Activated CD8-positive, alpha-beta memory T cell treated with anti-CD3 and anti-CD28 coated beads, Interleukin-2, amount 10 ng/mL, durations not matched to agents 7 days and 5 days (primary cell): ENCODE results near the gene CDH8. TPM values are rescaled to one million over a fixed set of nuclear protein-coding genes. Genes with fewer than 3 reads are reported as not detected.

Experiments used
- ATAC-seq: fragments of 150-1000 bp; cut with Tn5 transposase; one replicate; pipeline ENCODE4 v1.10.0; 2021; ENCODE audit warnings: moderate library complexity
- CTCF ChIA-PET: fragments of 350-600 bp; sonication (Branson Sonifier 250); formaldehyde crosslinking; loops from one replicate; lab custom pipeline; 2021; ENCODE audit warnings: antibody characterized with exemption; lab: Charles Lee
- DNase-seq: peaks from one replicate; pipeline ENCODE4 v3.0.0-alpha.2; 2020
- H3K27ac Mint-ChIP-seq: one replicate; pipeline ENCODE4 v1.8.0; 2021; ENCODE audit warnings: mild to moderate bottlenecking, mixed read lengths
- H3K27me3 Mint-ChIP-seq: one replicate; pipeline ENCODE4 v1.8.0; 2021; ENCODE audit warnings: mixed read lengths
- H3K36me3 Mint-ChIP-seq: one replicate; pipeline ENCODE4 v1.8.0; 2021; ENCODE audit warnings: mild to moderate bottlenecking, mixed read lengths
- H3K4me1 Mint-ChIP-seq: one replicate; pipeline ENCODE4 v1.8.0; 2021; ENCODE audit warnings: mixed read lengths
- H3K4me3 Mint-ChIP-seq: one replicate; pipeline ENCODE4 v1.8.0; 2021; ENCODE audit warnings: mild to moderate bottlenecking, moderate library complexity, mixed read lengths
- H3K9me3 Mint-ChIP-seq: one replicate; pipeline ENCODE4 v1.8.0; 2022; ENCODE audit warnings: low read depth, mixed read lengths
- total RNA-seq, 2 experiments: library from RNA; stranded (reverse); gene quantifications; one replicate each; pipeline ENCODE4 v1.2.3, GENCODE V29; 2021

Gene CDH8
- total RNA-seq, 2 experiments from 2014 or later, result not detected

DNA sequence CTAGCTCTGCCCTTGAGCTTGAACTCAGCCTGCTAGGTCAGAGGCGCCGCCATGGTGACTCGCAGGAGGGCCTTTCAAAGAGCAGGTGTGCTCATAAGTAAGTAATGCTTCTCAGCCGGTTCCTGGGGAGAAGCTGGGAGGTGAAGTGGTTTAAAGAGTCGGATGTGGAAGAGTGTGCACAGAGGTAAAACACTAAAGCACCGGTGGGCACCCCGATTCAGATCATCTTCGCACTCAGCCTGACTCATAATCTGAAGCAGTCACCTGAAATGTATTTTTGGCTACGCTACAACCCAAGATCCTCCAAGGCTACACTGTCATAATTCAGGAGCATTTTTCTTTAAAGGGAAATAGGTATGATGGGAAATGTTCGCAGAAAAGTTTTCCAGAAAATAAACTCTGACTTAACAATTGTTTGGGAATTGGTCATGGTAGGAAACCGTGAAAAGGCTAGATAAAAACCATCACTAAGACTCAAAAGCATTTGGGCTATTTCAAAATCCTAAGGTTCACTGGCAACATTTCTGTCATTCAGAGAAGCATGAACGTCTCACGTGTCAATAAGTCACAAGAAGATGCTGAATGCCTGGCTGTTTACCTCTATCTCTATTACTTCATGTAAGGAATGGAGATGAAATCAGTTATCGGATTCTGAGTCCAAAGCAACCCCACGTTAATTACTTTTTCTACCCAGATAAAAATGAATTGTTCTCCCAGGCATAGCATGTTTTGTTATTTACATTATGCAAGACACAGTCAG lies 17.8 kb downstream of the CDH8 start:
- no peak overlapping the region for H3K4me3 Mint-ChIP-seq
- DNase-seq (no peak), ATAC-seq (no peak)
- H3K36me3 Mint-ChIP-seq, result no peaks in the 10 kb centered on the region
- no peaks in the 10 kb centered on the region for H3K4me1 Mint-ChIP-seq
- no peaks in the 10 kb centered on the region for H3K9me3 Mint-ChIP-seq
- H3K27me3 Mint-ChIP-seq, result no peaks in the 10 kb centered on the region
- CTCF ChIA-PET, result no interaction called here
- no peak overlapping the region for H3K27ac Mint-ChIP-seq

DNA sequence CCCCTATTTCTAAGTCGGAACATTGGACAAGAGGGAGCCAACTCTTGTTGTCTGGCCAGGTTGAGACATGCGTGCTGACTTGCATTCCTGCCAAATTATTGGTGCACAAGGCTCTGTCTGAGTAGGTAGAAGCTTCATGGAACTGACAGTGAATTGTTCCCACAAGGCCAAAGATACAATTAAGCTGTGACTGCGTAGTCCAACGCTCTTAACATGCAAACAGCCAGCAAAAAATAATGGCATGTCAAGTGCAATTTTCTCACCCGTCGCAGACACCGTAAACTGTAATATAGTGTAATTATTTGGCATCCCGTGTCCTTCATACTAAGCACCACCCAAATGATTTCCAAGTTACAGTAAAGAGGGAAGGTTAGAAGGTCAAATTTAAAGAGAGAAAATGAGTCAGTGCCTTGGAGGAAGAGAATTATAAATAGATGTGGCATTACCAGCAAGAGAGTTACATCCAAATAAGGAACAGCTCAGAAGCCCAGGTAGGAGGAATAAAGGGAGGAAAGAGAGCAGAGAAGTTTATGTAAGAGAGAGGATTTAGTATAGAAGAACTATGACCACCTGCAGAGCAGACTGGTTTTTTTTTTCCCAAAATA lies 21.8 kb downstream of the CDH8 start:
- CTCF ChIA-PET, result no interaction called here

DNA sequence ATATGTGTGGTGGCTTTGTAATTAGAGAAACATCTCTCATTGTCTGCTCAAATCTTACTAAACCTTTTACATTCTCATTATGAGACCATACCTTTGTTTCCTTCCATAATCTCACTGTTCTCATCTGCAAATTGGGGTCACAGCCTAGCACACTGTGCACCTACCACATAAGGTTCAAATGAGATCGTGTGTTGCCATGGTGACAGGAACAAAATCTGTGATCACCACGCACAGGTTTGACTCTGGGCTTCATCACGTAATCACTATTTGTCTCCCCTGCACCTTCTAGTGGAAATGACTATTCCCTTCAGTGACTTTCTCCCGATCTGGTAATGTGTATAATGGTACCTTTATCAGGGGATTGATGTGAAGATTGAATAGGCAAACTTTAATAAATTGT lies 26.1 kb downstream of the CDH8 start:
- no peaks in the 10 kb centered on the region for H3K4me1 Mint-ChIP-seq
- no peak overlapping the region for H3K4me3 Mint-ChIP-seq
- no peak overlapping the region for H3K27ac Mint-ChIP-seq
- H3K36me3 Mint-ChIP-seq, result no peaks in the 10 kb centered on the region
- peaks cover 16% of the 10 kb centered on the region for H3K9me3 Mint-ChIP-seq
- CTCF ChIA-PET, result no interaction called here
- DNase-seq (no peak), ATAC-seq (no peak)
- H3K27me3 Mint-ChIP-seq, result no peaks in the 10 kb centered on the region

More for the DNA sequence above, 21.8 kb downstream of the CDH8 start:
- ATAC-seq, result no peak
- no peaks in the 10 kb centered on the region for H3K27me3 Mint-ChIP-seq
- no peaks in the 10 kb centered on the region for H3K4me1 Mint-ChIP-seq
- H3K9me3 Mint-ChIP-seq, result peaks cover 6% of the 10 kb centered on the region
- no peak overlapping the region for H3K4me3 Mint-ChIP-seq
- H3K36me3 Mint-ChIP-seq, result no peaks in the 10 kb centered on the region
- no peak for DNase-seq
- H3K27ac Mint-ChIP-seq, result no peak overlapping the region

DNA sequence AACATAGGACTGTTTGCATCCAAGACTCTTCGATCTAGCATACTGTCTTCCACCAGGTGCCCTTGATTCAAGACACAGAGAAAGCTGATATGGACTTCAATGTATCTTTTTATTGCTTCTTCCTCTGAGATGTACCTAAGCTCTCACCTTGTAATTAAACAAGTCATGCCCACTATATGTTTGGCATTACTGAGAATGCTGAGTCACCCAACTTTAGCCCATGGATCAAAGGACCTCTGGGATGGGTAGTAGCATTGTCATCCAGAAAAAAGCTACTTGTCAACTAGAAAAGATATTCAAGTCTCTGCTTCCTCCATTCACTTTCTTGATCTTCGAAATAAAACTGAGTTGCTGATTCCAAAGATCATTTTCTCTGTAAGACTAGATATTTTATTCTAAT lies 37.8 kb downstream of the CDH8 start:
- no peaks in the 10 kb centered on the region for H3K36me3 Mint-ChIP-seq
- CTCF ChIA-PET, result no interaction called here
- no peak for DNase-seq
- ATAC-seq, result no peak
- no peaks in the 10 kb centered on the region for H3K27me3 Mint-ChIP-seq
- peaks cover 5% of the 10 kb centered on the region for H3K9me3 Mint-ChIP-seq
- H3K4me1 Mint-ChIP-seq, result no peaks in the 10 kb centered on the region
- no peak overlapping the region for H3K4me3 Mint-ChIP-seq
- H3K27ac Mint-ChIP-seq, result no peak overlapping the region

DNA sequence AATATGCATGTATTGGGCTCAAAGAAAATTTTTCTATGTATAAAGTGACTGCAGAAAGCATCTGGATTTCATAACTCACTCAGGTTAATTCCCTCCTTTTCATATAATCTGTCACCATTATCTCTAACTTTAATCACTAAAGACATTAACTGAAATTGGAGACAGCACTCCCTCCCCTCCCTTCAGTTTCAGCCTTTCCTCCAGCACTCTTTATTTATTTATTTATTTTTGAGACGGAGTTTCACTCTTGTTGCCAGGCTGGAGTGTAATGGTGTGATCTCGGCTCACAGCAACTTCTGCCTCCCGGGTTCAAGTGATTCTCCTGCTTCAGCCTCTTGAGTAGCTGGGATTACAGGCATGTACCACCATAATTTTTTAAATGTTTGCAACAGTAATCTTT lies 43.1 kb downstream of the CDH8 start:
- H3K27ac Mint-ChIP-seq, result no peak overlapping the region
- ATAC-seq, result no peak
- no peaks in the 10 kb centered on the region for H3K4me1 Mint-ChIP-seq
- CTCF ChIA-PET, result no interaction called here
- no peak overlapping the region for H3K4me3 Mint-ChIP-seq
- no peak for DNase-seq
- H3K9me3 Mint-ChIP-seq, result peaks cover 11% of the 10 kb centered on the region
- no peaks in the 10 kb centered on the region for H3K36me3 Mint-ChIP-seq
- no peaks in the 10 kb centered on the region for H3K27me3 Mint-ChIP-seq

DNA sequence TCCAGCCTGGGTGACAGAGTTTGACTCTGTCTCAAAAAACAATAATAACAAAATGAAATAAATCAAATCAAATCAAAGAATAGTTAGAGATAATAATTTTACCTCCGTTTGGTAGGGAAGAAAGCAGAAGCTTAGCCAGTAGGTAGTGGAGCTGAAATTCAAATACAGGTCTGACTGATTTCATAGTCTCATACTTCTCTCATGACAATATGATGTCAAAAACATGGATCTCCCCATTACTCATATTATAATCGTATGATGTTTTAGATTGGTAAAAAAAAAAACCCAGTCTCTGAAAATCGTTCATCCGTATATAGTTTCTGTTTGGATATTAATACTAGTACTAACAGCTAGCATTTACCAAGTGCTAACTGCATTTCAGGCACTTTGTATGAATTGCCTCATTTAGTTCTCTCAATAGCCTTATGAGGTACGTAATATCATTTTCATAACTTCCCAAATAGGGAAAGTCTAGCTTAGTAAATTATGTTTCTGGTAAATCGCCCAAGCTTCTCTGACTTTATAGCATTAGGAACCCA lies 48.7 kb downstream of the CDH8 start:
- H3K27me3 Mint-ChIP-seq, result no peaks in the 10 kb centered on the region
- H3K36me3 Mint-ChIP-seq, result no peaks in the 10 kb centered on the region
- peaks cover 13% of the 10 kb centered on the region for H3K9me3 Mint-ChIP-seq
- H3K4me1 Mint-ChIP-seq, result no peaks in the 10 kb centered on the region
- DNase-seq (no peak), ATAC-seq (no peak)
- no peak overlapping the region for H3K27ac Mint-ChIP-seq
- H3K4me3 Mint-ChIP-seq, result no peak overlapping the region
- CTCF ChIA-PET, result no interaction called here

DNA sequence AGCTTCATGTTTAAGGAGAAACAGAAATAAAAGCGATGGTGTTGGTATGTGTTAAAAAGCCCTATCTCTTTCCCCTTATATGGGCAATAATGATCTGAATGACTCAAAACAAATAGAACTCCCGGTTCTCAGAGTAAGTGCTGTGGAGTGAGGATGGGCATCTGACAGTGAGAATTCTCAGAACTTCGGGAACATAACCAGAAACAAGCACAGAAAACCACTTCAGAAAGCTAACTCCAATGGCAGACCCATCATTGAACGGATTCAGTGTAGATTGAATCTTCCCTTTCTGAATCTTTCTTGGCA lies 67.2 kb downstream of the CDH8 start:
- no peaks in the 10 kb centered on the region for H3K4me1 Mint-ChIP-seq
- CTCF ChIA-PET, result no interaction called here
- H3K4me3 Mint-ChIP-seq, result no peak overlapping the region
- no peak overlapping the region for H3K27ac Mint-ChIP-seq
- H3K36me3 Mint-ChIP-seq, result no peaks in the 10 kb centered on the region
- H3K27me3 Mint-ChIP-seq, result no peaks in the 10 kb centered on the region
- ATAC-seq (no peak), DNase-seq (no peak)
- H3K9me3 Mint-ChIP-seq, result peaks cover 11% of the 10 kb centered on the region

DNA sequence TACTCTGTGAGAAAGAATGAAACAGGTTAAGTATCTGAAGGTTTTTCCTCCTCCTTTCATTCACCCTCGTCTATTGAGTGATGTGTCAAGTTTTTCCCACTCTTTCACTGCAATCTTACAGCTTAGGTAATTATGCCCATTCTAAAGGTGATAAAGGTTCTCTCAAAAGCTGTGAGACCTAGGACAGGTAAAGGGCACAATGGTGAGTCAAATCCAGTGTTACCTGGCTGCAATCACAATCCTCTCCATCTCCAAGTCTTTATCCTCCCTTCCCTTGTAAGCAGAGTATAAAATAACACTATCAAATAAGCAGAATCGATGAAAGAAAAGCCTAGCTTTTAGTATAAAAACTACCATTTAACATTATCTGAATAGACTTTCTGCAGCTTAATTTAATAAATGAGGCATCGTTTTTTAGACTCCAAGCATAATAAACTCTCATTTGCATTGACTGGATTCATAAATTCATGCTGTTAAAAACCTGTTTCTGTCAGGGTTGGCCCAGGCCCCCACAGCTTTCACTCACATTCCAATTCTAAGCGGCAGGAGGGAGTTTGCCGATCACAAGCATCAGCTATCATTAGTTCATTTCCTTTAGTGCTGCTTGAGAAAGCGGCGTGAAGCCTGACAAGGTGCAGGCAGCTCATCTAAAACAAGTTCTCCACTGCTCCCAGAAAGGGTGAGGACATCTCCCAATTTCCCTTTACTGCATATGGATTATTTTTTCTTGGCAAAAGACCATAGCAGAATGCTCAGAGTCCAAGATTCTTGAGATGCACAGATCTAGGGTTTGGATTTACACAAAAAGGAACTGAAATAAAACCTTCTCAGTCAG lies 67.8 kb downstream of the CDH8 start:
- Mint-ChIP-seq H3K9me3 (peaks cover 11% of the 10 kb centered on the region), H3K4me3 (no peak overlapping the region), H3K27me3 (no peaks in the 10 kb centered on the region), H3K27ac (no peak overlapping the region), H3K36me3 (no peaks in the 10 kb centered on the region), H3K4me1 (no peaks in the 10 kb centered on the region)
- ATAC-seq (no peak), DNase-seq (no peak)
- CTCF ChIA-PET, result no interaction called here

DNA sequence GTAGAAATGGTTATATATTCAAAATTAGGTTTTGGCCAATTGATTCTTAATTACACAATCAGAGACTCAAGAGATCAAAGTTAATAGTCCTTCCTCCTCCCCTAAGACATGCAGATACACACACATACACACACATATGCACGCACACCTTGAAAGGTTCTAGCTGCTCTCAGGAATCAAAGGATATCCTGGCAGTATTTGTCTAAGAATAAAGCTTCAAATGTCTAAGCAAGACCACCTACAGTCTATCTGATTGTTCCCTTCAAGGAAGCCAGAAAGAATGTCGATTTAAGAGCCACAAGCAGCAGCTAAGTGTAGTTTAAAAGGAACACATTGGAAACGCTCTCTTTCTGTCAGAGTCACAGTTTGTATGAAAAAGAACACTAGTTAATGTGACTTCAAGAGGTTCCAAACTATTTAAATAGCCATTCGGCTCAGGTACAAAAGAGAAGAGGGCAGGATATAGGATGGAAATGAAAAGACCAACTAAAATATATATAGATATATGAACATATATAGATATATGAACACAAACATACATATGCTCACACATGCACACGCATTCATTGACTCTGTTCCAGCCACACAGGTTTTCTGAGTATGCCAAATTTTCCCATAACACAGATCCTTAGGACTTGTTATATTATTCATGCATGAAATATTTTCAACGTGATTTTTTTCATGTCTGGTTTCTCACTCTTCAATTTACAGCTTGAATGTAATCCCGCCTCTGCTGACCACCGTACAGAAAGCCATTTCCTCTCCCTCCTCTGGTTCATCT lies 79.0 kb downstream of the CDH8 start:
- no peak overlapping the region for H3K4me3 Mint-ChIP-seq
- no peak for DNase-seq
- no peaks in the 10 kb centered on the region for H3K27me3 Mint-ChIP-seq
- no peaks in the 10 kb centered on the region for H3K36me3 Mint-ChIP-seq
- H3K27ac Mint-ChIP-seq, result no peak overlapping the region
- CTCF ChIA-PET, result no interaction called here
- no peak for ATAC-seq
- no peaks in the 10 kb centered on the region for H3K4me1 Mint-ChIP-seq
- peaks cover 18% of the 10 kb centered on the region for H3K9me3 Mint-ChIP-seq

DNA sequence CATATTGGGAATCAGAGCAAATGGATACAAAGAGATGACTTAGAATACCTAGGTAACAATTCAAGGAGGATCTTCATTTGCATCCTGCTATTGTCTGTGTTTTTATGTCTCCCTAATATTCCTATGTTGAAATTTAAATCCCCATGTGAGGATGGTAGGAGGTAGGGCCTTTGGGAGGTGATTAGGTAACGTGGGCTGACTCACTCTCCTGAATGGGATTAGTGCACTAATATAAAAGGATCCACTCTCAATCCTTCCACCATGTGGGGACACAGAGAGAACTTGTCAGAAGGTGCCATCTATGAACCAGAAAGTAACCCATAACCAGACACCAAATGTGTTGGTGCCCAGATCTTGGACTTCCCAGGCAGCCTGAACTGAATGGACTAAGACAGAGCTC lies 83.4 kb downstream of the CDH8 start:
- Mint-ChIP-seq H3K36me3 (no peaks in the 10 kb centered on the region), H3K27me3 (no peaks in the 10 kb centered on the region), H3K4me3 (no peak overlapping the region), H3K27ac (no peak overlapping the region), H3K9me3 (peaks cover 2% of the 10 kb centered on the region), H3K4me1 (no peaks in the 10 kb centered on the region)
- CTCF ChIA-PET, result no interaction called here
- DNase-seq (no peak), ATAC-seq (no peak)

DNA sequence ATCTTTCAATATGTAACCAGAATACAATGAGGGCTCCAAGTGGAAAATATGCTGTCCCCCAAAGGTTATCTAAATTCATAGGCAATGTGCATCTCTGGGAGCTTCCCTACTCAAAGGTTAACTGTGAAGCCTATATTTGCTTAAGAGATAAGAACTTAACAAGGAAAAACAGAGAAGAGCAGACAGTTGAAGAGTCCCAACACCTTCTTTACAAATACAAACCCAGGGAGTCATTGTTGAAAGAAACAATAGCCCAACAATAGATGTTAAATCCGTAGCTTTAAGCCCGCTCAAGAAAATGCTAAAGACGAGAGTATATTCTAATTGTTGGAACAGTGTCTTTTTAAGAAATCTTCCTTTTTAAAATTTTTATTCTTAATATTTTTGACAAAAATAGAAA lies 87.8 kb downstream of the CDH8 start:
- DNase-seq (no peak), ATAC-seq (no peak)
- peaks cover 8% of the 10 kb centered on the region for H3K9me3 Mint-ChIP-seq
- H3K36me3 Mint-ChIP-seq, result no peaks in the 10 kb centered on the region
- no peaks in the 10 kb centered on the region for H3K27me3 Mint-ChIP-seq
- no peak overlapping the region for H3K27ac Mint-ChIP-seq
- CTCF ChIA-PET, result no interaction called here
- no peak overlapping the region for H3K4me3 Mint-ChIP-seq
- H3K4me1 Mint-ChIP-seq, result no peaks in the 10 kb centered on the region

DNA sequence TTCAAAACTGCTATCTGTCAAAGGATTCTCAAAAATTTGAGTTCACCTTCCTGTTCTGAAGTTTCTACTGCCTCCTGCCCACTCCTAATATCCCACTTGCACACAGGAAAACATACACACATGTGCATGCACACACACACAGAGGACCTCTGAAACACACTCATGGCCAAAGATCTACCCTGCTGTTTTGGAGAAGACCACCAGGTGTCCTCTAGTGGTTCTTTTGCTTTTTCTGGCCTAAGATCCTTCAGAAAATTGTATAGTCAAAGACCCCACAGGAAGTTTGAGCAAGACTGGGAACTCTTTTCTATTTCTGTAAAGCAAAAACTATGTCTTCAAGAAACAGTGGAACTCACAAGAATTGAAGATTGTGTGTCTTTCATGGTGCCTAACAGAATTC lies 90.2 kb downstream of the CDH8 start:
- CTCF ChIA-PET, result no interaction called here
- H3K36me3 Mint-ChIP-seq, result no peaks in the 10 kb centered on the region
- peaks cover 9% of the 10 kb centered on the region for H3K9me3 Mint-ChIP-seq
- H3K27me3 Mint-ChIP-seq, result no peaks in the 10 kb centered on the region
- ATAC-seq, result no peak
- H3K27ac Mint-ChIP-seq, result no peak overlapping the region
- DNase-seq, result no peak
- H3K4me3 Mint-ChIP-seq, result no peak overlapping the region
- no peaks in the 10 kb centered on the region for H3K4me1 Mint-ChIP-seq

DNA sequence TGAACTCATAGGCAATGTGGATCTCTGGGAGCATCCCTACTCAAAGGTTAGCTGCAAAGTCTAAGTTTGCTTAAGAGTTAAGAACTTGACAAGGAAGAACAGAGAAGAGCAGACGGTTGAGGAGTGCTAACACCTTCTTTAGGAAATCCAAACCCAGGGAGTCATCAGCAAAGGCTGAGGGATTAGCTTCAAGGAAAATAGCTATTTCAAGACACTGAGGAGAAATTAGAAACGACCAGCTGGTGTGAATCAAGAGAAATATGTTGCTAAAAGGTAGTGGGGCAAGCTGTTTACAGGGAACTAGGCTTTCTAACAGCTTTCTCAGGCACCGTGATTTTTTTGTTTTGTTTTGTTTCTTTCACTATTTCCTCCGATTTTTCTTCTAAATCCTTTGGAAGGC lies 90.7 kb downstream of the CDH8 start:
- ATAC-seq, result no peak
- DNase-seq, result no peak
- Mint-ChIP-seq H3K9me3 (peaks cover 9% of the 10 kb centered on the region), H3K27ac (no peak overlapping the region), H3K27me3 (no peaks in the 10 kb centered on the region), H3K36me3 (no peaks in the 10 kb centered on the region), H3K4me1 (no peaks in the 10 kb centered on the region), H3K4me3 (no peak overlapping the region)
- CTCF ChIA-PET, result no interaction called here
